A204.1 (cell line): ENCODE data around the gene SEPHS2.
"Not testable (repeated sequence)": the region's sequence is repeated elsewhere in the genome, so short reads cannot be mapped to it uniquely, and the experiment has no call there.

Source experiments
- FAIRE-seq: peaks from 2 replicates; lab custom pipeline; 2012; peaks lifted over from hg19 to GRCh38; lab: Jason Lieb, UNC

Gene SEPHS2

GRCh38 chr16:30397776-30398660 lies 47.7 kb downstream of the SEPHS2 start:
- FAIRE-seq = no peak

DNA sequence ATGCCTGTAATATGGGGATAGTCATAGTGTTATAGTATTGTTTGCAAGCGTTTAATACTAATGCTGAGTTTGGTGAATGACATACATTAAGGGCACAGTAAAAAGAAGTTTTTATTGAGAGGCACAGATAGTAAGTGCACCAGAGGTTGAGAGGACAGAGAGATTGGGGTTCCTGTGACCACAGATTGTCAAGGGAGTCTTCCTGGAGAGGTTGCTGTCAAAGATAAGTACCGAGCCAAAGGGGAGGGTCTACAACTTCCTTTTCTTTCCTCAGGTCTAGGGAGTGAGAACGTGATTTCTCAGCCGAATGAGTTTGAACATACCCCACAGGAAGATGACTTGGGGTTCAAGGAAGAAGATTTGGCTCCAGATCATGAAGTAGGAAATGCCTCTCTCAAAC lies 48.6 kb downstream of the SEPHS2 start:
- FAIRE-seq = no peak

DNA sequence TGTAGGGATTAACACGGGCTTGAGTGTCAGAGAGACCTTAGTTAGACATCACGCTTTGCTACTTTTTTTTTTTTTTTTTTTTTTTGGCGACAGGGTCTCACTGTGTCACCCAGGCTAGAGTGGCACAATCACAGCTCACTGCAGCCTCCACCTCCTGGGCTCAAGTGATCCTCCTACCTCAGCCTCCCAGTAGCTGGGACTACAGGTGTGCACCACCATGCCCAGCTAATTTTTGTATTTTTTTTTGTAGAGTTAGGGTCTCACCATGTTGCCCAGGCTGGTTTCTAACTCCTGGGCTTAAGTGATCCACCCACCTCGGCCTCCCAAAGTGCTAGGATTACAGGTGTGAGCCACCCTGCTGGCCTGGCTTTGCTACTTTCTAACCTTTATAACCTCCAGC lies 49.0 kb downstream of the SEPHS2 start:
- not testable (repeated sequence) for FAIRE-seq

DNA sequence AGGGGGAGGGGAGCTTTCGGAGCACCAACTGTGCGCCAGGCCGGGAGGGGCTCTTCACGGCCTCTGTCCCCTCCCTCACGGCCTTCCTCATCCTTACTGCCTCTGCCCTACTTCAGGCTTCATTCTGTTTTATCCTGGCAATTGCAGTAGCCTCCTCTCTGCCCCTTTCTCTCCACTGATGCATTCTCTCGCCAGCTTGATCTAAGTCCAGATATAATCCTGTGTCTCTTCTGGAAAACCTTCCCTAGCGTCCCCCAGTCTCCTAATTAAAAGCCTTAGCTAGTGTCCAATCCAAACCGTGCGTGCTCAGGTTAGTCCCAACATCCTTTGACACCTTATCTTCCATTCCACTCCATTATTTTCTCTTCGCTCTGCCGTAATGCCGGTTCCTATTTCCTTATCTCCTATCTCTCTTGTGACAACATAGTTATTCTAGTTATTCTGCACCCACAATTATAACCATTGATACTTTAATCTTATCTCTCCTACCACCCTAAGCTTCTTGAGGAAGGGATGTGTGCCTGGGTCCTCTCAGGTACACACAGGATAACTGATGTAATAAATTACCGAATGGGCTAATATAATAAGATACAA lies 49.6 kb downstream of the SEPHS2 start:
- FAIRE-seq = no peak

DNA sequence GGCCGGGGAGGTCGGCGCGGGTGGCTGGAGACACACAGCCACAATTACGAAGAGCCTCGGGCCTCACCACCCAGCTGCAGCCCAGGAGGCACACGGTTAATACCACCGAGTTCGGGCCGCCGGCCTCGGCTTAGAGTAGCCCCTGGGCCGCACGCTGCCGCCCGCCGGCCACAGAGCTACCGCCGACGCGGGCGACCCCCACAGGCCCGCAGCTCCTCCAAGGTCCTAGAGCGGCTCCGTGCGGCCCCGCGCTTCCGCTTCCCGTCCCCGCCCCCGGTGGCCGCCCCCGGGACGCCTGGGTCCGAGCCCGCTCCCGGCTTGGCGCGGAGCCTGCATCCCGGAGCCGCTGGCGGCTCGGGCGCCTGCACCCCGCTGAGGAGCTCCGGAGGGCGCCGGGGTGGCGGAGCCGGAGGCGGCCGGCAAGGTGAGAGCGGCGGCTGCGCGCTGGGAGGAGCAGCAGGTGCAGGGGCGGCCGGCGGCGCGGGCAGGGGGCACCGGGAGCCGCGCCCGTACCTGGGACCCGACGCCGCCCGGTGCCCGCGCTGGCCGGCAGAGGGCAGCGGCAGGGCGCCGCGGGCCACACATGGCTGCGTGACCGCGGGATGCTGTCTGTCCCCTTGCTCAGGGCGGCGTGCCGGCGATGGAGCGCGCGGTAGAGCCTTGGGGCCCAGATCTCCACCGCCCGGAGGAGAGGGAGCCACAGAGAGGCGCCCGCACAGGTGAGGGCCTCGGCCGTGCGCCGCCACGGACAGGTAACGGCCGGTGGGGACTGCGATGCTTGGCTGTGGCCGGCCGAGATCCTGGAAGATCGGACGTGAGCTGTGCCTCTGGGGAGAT lies 50.3 kb downstream of the SEPHS2 start, which contains the start of gene ZNF48:
Gene ZNF48, plus strand, starts transcription at position 266 of the 837 bp plus-strand sequence. Its CDS starts 375 bp downstream, at position 641.
- FAIRE-seq = no peak

- FAIRE-seq = no peak
Measured at GRCh38 chr16:30394592-30395154, 51.0 kb downstream of the SEPHS2 start.
